SK-N-SH (cell line): Measurements from ENCODE around the gene IQSEC2. TPM values are rescaled to one million over a fixed set of nuclear protein-coding genes. Genes with fewer than 3 reads are reported as not detected.

ENCODE experiments used
- CTCF ChIA-PET: fragments of 300-600, 350-600 bp; formaldehyde crosslinking; extraction: SDS; loops from one replicate; lab custom pipeline; 2021; lab: Yijun Ruan, JAX
- POLR2A ChIA-PET: fragments of 350-600 bp; sonication (Branson Sonifier 250); formaldehyde crosslinking; extraction: SDS; loops from one replicate; lab custom pipeline; 2020; ENCODE audit warnings: antibody characterized with exemption, inconsistent platforms; lab: Yijun Ruan, JAX
- DNase-seq: peaks from one replicate; pipeline ENCODE4 v3.0.0; 2012
- H2AFZ ChIP-seq: fragments of 200-600 bp; sonication (generic); 2 replicates; pipeline ENCODE4 v1.8.1; 2016; ENCODE audit warnings: antibody characterized with exemption, mild to moderate bottlenecking, low read depth
- H3F3A ChIP-seq: fragments of 200-600 bp; sonication (generic); replicated peaks from 2 replicates; pipeline ENCODE3; 2016; ENCODE audit warnings: antibody characterized with exemption, mild to moderate bottlenecking; ENCODE audit not compliant: insufficient read depth
- H3K27ac ChIP-seq, 2 experiments: fragments of 200-500 bp in 1 of 2; fragments of 200-600 bp in 1 of 2; sonication (Bioruptor generic) in 1 of 2; sonication (generic), shearing (Covaris generic) in 1 of 2; 2 replicates each; pipeline versions ENCODE4 v1.5.1 to v1.6.1; 2014 to 2016; ENCODE audit warnings: low read depth in 2 of 2, inconsistent platforms in 1 of 2, low read length in 1 of 2, mild to moderate bottlenecking in 1 of 2, mixed read lengths in 1 of 2
- H3K27me3 ChIP-seq: fragments of 200-600 bp; sonication (generic), shearing (Covaris generic); 2 replicates; pipeline ENCODE4 v1.6.1; 2016; ENCODE audit warnings: mixed run types; ENCODE audit not compliant: insufficient read depth
- H3K36me3 ChIP-seq, 2 experiments: fragments of 200-500 bp in 1 of 2; fragments of 200-600 bp in 1 of 2; sonication (Bioruptor generic) in 1 of 2; sonication (generic) in 1 of 2; replicated peaks in 1 of 2; 2 replicates each; pipeline versions ENCODE3 to v1.5.1; 2014 to 2016; ENCODE audit warnings: low read length in 1 of 2, mild to moderate bottlenecking in 1 of 2; ENCODE audit not compliant: insufficient read depth in 2 of 2, control insufficient read depth in 1 of 2
- H3K4me1 ChIP-seq, 2 experiments: fragments of 200-500 bp in 1 of 2; fragments of 200-600 bp in 1 of 2; sonication (Bioruptor generic) in 1 of 2; sonication (generic), shearing (Covaris generic) in 1 of 2; 2 replicates each; pipeline versions ENCODE4 v1.5.1 to v1.6.1; 2014 to 2016; ENCODE audit warnings: low read depth in 1 of 2, low read length in 1 of 2, mixed run types in 1 of 2; ENCODE audit not compliant: insufficient read depth in 2 of 2, control insufficient read depth in 1 of 2
- H3K4me2 ChIP-seq: fragments of 200-600 bp; sonication (generic), shearing (Covaris generic); 2 replicates; pipeline ENCODE4 v1.6.1; 2017; ENCODE audit warnings: mixed run types
- H3K4me3 ChIP-seq, 2 experiments: fragments of 200-500 bp in 1 of 2; fragments of 200-600 bp in 1 of 2; sonication (Bioruptor generic) in 1 of 2; sonication (generic), shearing (Covaris generic) in 1 of 2; 2 replicates each; pipeline versions ENCODE4 v1.5.1 to v1.8.1; 2014 to 2016; ENCODE audit warnings: low read depth in 2 of 2, inconsistent platforms in 1 of 2, low read length in 1 of 2, mild to moderate bottlenecking in 1 of 2, mixed read lengths in 1 of 2, moderate library complexity in 1 of 2
- H3K79me2 ChIP-seq: fragments of 200-600 bp; sonication (generic); 2 replicates; pipeline ENCODE4 v1.8.1; 2017; ENCODE audit warnings: mild to moderate bottlenecking; ENCODE audit not compliant: insufficient read depth
- H3K9ac ChIP-seq: fragments of 200-600 bp; sonication (generic); 2 replicates; pipeline ENCODE4 v1.6.1; 2017; ENCODE audit warnings: mixed run types
- H3K9me2 ChIP-seq: fragments of 200-600 bp; sonication (generic); 2 replicates; pipeline ENCODE4 v1.6.1; 2017; ENCODE audit warnings: mixed run types
- H3K9me3 ChIP-seq: fragments of 200-600 bp; sonication (generic); 2 replicates; pipeline ENCODE4 v1.6.1; 2017; ENCODE audit warnings: mixed run types, mild to moderate bottlenecking, moderate library complexity
- H4K20me1 ChIP-seq: fragments of 200-600 bp; sonication (generic); 2 replicates; pipeline ENCODE4 v1.6.1; 2017; ENCODE audit warnings: mild to moderate bottlenecking, mixed run types; ENCODE audit not compliant: insufficient read depth
- ELF1 ChIP-seq: IDR thresholded peaks from 2 replicates; pipeline ENCODE4 v1.4.0; 2012
- EZH2phosphoT487 ChIP-seq: fragments of 200-600 bp; sonication (generic); IDR thresholded peaks from 2 replicates; pipeline ENCODE4 v1.6.1; 2017; ENCODE audit warnings: low read depth, mixed run types, mild to moderate bottlenecking, antibody characterized with exemption, moderate library complexity, borderline replicate concordance
- FOSL2 ChIP-seq: IDR thresholded peaks from 2 replicates; pipeline ENCODE4 v1.4.0; 2012; ENCODE audit warnings: low read depth, mild to moderate bottlenecking, moderate library complexity, borderline replicate concordance
- FOXJ3 ChIP-seq: sonication (generic); formaldehyde crosslinking; IDR thresholded peaks from 2 replicates; pipeline ENCODE4 v1.5.1; 2020; ENCODE audit warnings: mild to moderate bottlenecking, missing genetic modification reagents
- FOXM1 ChIP-seq: IDR thresholded peaks from 2 replicates; pipeline ENCODE4 v1.4.0; 2012; ENCODE audit warnings: low read depth, mild to moderate bottlenecking
- JUND ChIP-seq: IDR thresholded peaks from 2 replicates; pipeline ENCODE4 v1.4.0; 2012
- MXI1 ChIP-seq: IDR thresholded peaks from 2 replicates; pipeline ENCODE4 v1.6.1; 2012; ENCODE audit warnings: mild to moderate bottlenecking, low read depth, low read length, improper control_type of control experiment
- NFIC ChIP-seq: IDR thresholded peaks from 2 replicates; pipeline ENCODE4 v1.4.0; 2012; ENCODE audit warnings: borderline replicate concordance
- NRF1 ChIP-seq: IDR thresholded peaks from 2 replicates; pipeline ENCODE4 v1.6.1; 2012; ENCODE audit warnings: low read depth, mild to moderate bottlenecking, low read length
- POLR2AphosphoS5 ChIP-seq: IDR thresholded peaks from 2 replicates; pipeline ENCODE4 v1.6.1; 2012; ENCODE audit warnings: low read depth, low read length
- RAD21 ChIP-seq: IDR thresholded peaks from 2 replicates; pipeline ENCODE4 v1.6.1; 2012; ENCODE audit warnings: mild to moderate bottlenecking, low read length
- RCOR1 ChIP-seq: fragments of 150-350 bp; IDR thresholded peaks from 2 replicates; pipeline ENCODE4 v1.6.1; 2017; ENCODE audit warnings: antibody characterized with exemption, low read length
- SIN3A ChIP-seq: IDR thresholded peaks from 2 replicates; pipeline ENCODE4 v1.6.1; 2012; ENCODE audit warnings: low read depth, mild to moderate bottlenecking, low read length, moderate library complexity, borderline replicate concordance
- TCF12 ChIP-seq: IDR thresholded peaks from 2 replicates; pipeline ENCODE4 v1.4.0; 2012
- TEAD4 ChIP-seq: IDR thresholded peaks from 2 replicates; pipeline ENCODE4 v1.4.0; 2012; ENCODE audit warnings: mild to moderate bottlenecking, borderline replicate concordance; ENCODE audit not compliant: insufficient read depth
- YY1 ChIP-seq: IDR thresholded peaks from 2 replicates; pipeline ENCODE4 v1.4.0; 2012; ENCODE audit warnings: low read depth, mild to moderate bottlenecking
- WGBS: methylation state at CpG from one replicate; pipeline ENCODE4 v1.1.6; 2017; ENCODE audit warnings: low lambda C conversion rate; 5-methylcytosine and 5-hydroxymethylcytosine counted together
- polyA plus RNA-seq, 3 experiments: library from polyadenylated mRNA; depleted of rRNA; stranded (reverse); fragments of >200 nt; gene quantifications; 2 replicates each; pipeline ENCODE4 v1.2.3, GENCODE V29; 2012
- TF ChIP-seq, protein P1 (sequence below): IDR thresholded peaks from 2 replicates; pipeline ENCODE4; 2012
- TF ChIP-seq, protein P2 (sequence below): fragments of 150-350 bp; IDR thresholded peaks from 2 replicates; pipeline ENCODE4 v1.6.1; 2016; ENCODE audit warnings: mild to moderate bottlenecking, low read depth, low read length
- TF ChIP-seq, protein P3 (sequence below): IDR thresholded peaks from 2 replicates; pipeline ENCODE4 v1.4.0; 2012; ENCODE audit warnings: low read depth, borderline replicate concordance
- TF ChIP-seq, protein P4 (sequence below): IDR thresholded peaks from 2 replicates; pipeline ENCODE4 v1.4.0; 2012; ENCODE audit warnings: low read depth

Gene IQSEC2
- 21.3 and 24.7 TPM in 2 replicates for polyA plus RNA-seq (2012; rRNA removed)
- 16.7 and 20.3 TPM in 2 replicates for polyA plus RNA-seq (2012; cell fraction: cytosol; rRNA removed)
- 34.3 and 35.2 TPM in 2 replicates for polyA plus RNA-seq (2012; cell fraction: nucleus; rRNA removed)

DNA sequence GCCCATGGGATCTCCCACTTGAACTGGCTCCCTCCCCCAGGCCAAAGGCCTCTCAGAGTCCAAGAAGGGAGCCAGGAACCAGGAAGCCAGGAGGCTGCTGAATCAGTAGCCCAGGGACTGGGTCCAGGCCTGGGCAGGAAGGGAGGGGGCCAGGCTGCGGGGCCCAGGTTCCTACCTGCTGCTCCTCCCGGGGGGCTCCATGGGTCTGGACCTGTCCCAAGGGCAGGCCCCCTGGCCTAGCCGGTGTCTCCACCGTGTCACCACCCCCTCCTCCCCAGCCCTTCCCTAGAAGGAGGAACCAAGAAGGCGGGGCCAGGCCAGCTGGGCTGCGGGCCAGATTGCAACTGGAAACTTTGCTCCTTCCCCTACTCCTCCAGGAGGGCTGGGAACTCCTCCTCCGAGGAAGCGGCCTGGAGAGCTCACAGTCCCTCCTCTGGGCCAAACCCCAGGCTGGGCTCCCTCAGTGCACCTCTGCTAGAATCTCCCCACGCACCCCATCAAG, at the start of gene IQSEC2:
TSS of gene IQSEC2 (minus strand) at position 264 of the 502 bp plus-strand sequence.
- no peak for DNase-seq
- H3K4me3 ChIP-seq: peak within 1 kb of the TSS; percentile 43 to 73
- H3K4me2 ChIP-seq: peak within 1 kb of the TSS; percentile 91
- 3% methylated on average over 3 of the region's 9 CpGs for WGBS
- peak within 1 kb of the TSS; percentile 27; the same call in 1 of the 2 replicates for H2AFZ ChIP-seq
- H3K9me2 ChIP-seq: no peaks in the 10 kb centered on the region
- CTCF ChIA-PET: interaction anchor here (1.1 to 5.0 kb wide), 3 partner anchors 29 to 201 kb away, joined by 3 to 54 read pairs (median 4); no protein-coding TSS in a partner anchor
- H3K4me1 ChIP-seq: peaks cover 27 to 36% of the 10 kb centered on the region in 2 experiments
- H3K79me2 ChIP-seq: peaks cover 8% of the 10 kb centered on the region; the same call in 1 of the 2 replicates
- no peaks in the 10 kb centered on the region for H3K9me3 ChIP-seq
- peaks cover 11% of the 10 kb centered on the region for H3F3A ChIP-seq
- peak within 1 kb of the TSS; percentile 83 to 85 for H3K27ac ChIP-seq
- no peaks in the 10 kb centered on the region for H3K27me3 ChIP-seq
- peaks cover 0 to 3% of the 10 kb centered on the region in 2 experiments for H3K36me3 ChIP-seq
- H3K9ac ChIP-seq: peak within 1 kb of the TSS; percentile 73
- POLR2A ChIA-PET: interaction anchor here (0.5 kb wide), 1 partner anchor 117 kb away, joined by 3 read pairs; no protein-coding TSS in a partner anchor
- TF ChIP-seq TCF12 (peak; percentile 16; the same call in 1 of the 2 replicates), FOXM1 (no peak), EZH2phosphoT487 (no peak), FOXJ3 (CRISPR knock-in tag) (no peak), MXI1 (no peak), YY1 (no peak), RAD21 (no peak), RCOR1 (no peak), ELF1 (peak; percentile 70; the same call in 1 of the 2 replicates), JUND (no peak), FOSL2 (no peak), SIN3A (no peak), NFIC (peak; percentile 70; the same call in 1 of the 2 replicates), POLR2AphosphoS5 (peak; percentile 23; the same call in 1 of the 2 replicates), NRF1 (no peak), TEAD4 (no peak)
- TF ChIP-seq, protein P1, sequence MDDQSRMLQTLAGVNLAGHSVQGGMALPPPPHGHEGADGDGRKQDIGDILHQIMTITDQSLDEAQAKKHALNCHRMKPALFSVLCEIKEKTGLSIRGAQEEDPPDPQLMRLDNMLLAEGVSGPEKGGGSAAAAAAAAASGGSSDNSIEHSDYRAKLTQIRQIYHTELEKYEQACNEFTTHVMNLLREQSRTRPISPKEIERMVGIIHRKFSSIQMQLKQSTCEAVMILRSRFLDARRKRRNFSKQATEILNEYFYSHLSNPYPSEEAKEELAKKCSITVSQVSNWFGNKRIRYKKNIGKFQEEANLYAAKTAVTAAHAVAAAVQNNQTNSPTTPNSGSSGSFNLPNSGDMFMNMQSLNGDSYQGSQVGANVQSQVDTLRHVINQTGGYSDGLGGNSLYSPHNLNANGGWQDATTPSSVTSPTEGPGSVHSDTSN: no peak
- TF ChIP-seq, protein P2, sequence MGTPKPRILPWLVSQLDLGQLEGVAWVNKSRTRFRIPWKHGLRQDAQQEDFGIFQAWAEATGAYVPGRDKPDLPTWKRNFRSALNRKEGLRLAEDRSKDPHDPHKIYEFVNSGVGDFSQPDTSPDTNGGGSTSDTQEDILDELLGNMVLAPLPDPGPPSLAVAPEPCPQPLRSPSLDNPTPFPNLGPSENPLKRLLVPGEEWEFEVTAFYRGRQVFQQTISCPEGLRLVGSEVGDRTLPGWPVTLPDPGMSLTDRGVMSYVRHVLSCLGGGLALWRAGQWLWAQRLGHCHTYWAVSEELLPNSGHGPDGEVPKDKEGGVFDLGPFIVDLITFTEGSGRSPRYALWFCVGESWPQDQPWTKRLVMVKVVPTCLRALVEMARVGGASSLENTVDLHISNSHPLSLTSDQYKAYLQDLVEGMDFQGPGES: no peak
- TF ChIP-seq, protein P3, sequence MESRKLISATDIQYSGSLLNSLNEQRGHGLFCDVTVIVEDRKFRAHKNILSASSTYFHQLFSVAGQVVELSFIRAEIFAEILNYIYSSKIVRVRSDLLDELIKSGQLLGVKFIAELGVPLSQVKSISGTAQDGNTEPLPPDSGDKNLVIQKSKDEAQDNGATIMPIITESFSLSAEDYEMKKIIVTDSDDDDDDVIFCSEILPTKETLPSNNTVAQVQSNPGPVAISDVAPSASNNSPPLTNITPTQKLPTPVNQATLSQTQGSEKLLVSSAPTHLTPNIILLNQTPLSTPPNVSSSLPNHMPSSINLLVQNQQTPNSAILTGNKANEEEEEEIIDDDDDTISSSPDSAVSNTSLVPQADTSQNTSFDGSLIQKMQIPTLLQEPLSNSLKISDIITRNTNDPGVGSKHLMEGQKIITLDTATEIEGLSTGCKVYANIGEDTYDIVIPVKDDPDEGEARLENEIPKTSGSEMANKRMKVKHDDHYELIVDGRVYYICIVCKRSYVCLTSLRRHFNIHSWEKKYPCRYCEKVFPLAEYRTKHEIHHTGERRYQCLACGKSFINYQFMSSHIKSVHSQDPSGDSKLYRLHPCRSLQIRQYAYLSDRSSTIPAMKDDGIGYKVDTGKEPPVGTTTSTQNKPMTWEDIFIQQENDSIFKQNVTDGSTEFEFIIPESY: no peak
- TF ChIP-seq, protein P4, sequence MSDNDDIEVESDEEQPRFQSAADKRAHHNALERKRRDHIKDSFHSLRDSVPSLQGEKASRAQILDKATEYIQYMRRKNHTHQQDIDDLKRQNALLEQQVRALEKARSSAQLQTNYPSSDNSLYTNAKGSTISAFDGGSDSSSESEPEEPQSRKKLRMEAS: no peak
- TF ChIP-seq, all 33 proteins: peak for 4
- no peaks in the 10 kb centered on the region for H4K20me1 ChIP-seq
